GM12874 (cell line): ENCODE results near the gene ANGPTL4.

Experiments
- CTCF ChIP-seq: IDR thresholded peaks from 2 replicates; pipeline ENCODE4 v1.5.1; 2011; ENCODE audit warnings: low read depth, mild to moderate bottlenecking, control low read depth, low read length, moderate library complexity; ENCODE audit not compliant: insufficient read depth

ANGPTL4 gene

GRCh38 chr19:8333767-8334457, 30.0 kb upstream of the ANGPTL4 start:
- TF ChIP-seq CTCF: no peak

- TF ChIP-seq CTCF: no peak
Measured at GRCh38 chr19:8334458-8335342, 29.3 kb upstream of the ANGPTL4 start.

DNA sequence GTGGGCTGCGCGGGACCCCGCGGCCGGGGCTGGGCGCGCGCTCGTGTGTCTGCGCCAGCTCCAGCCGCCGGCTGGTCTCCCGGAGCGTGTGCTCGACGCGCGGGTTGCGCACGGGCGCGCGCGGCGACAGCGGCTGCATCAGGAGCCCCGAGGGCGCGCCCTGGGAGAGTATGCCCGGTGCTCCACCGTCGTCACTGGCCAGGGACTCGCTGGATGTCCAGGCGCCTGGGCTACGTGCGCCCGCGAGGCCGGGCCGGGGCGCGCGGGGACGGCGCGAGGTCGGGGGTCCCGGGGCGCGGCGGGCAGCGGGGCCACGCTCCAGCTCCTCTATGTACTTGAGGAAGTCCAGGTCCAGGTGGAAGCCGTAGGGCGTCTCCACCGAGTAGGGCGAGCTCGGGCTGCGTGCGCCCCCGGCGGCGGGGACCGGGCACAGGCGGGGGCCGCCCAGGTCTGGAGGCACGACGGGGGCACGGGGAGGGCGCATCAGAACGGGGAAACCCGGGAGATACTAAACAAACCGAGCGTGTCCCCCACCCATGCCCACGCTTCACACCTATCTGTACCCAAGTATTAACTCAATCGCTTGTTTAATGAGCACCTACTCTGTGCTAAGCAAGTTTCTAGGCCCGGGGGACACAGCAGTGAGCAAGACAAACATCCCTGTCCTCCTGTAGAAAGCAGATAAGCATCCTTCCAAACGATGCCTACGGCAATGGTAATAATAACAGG, 28.4 kb upstream of the ANGPTL4 start:
- TF ChIP-seq CTCF: peak; percentile 53

DNA sequence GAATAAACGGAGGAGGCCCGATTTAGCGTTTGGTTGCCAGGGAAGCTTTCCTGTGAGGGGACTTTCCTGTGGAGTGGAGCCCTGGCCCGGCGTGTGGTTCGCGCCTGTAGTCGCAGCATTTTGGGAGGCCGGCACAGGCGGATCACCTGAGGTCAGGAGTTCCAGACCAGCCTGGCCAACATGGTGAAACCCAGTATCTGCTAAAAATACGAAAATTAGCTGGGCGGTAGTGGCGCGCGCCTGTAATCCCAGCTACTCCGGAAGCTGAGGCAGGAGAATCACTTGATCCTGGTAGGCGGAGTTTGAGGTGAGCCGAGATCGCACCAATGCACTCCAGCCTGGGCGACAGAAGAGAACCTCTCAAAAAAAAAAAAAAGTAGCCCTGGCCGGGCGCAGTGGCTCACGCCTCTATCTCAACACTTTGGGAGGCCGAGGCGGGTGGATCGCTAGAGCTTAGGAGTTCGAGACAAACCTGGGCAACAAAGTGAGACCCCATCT, 27.8 kb upstream of the ANGPTL4 start:
- TF ChIP-seq CTCF: no peak

GRCh38 chr19:8336660-8337059, 27.3 kb upstream of the ANGPTL4 start:
- TF ChIP-seq CTCF: no peak

GRCh38 chr19:8337728-8338127, 26.2 kb upstream of the ANGPTL4 start:
- no peak for TF ChIP-seq CTCF

- TF ChIP-seq CTCF: no peak
Measured at GRCh38 chr19:8338835-8339234, 25.1 kb upstream of the ANGPTL4 start.
